Epidermal melanocyte (primary cell): ENCODE data around the gene MYO5B.

ENCODE experiments used
- DNase-seq: peaks from one replicate; pipeline ENCODE4 v3.0.0; 2011; ENCODE audit warnings: low spot score; ENCODE audit not compliant: insufficient read length

Gene MYO5B

DNA sequence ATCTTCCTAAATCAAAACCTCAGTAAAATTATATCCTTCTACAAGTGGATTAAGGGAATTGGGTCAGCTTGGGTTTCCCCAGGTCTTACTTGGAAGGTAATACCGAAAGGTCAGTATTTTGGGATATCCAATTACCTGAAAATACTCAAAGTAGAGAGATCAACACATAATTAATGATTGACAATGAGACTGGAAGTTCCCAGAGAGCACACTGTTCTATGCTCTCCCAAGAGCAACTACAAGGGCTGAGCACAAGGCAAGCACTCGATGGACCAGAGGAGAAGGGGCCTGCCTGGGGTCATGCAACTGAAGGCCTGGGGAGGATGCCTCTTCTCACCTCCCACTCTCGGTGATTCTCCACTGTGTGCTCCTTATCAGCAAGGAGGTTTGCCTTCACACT is 222.4 kb downstream of the MYO5B start:
- no peak for DNase-seq

DNA sequence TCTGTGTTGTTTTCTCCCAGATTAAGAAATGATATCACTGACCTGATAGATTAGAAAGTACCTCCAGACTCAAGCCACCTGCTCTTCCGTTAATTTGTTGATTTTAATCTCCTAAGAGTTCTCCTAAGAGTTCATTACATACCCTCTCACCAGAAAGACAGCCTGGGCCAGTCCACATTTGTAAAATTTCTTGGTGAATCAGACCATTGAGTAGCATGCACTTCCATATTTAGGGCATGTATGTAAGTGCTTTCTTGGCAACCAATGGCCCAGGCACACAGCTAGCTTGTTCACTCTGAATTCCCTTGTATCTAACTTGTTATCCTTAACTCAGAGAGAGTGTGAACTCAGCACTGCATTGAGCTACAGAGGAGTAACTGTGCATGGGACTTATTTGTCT is 223.5 kb downstream of the MYO5B start:
- no peak for DNase-seq

DNA sequence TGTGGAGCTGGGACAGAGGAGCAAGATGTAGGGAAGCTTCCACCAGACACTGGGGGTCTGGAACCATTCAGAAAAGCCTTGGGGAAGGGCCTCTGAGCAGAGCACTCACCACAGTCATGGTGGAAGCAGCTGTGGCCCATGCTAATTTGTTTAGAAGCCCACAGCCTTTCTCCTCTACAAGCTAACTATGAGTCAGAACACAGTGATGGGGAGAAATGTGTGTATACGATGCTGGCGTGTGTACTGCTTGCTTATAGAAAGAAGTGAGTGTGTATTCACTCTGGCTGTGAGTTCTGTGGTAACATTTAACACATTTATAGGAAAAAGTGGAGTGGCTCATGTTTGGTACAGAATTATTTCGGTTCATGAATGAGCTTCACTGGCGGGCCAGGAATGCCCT is 224.6 kb downstream of the MYO5B start:
- no peak for DNase-seq

DNA sequence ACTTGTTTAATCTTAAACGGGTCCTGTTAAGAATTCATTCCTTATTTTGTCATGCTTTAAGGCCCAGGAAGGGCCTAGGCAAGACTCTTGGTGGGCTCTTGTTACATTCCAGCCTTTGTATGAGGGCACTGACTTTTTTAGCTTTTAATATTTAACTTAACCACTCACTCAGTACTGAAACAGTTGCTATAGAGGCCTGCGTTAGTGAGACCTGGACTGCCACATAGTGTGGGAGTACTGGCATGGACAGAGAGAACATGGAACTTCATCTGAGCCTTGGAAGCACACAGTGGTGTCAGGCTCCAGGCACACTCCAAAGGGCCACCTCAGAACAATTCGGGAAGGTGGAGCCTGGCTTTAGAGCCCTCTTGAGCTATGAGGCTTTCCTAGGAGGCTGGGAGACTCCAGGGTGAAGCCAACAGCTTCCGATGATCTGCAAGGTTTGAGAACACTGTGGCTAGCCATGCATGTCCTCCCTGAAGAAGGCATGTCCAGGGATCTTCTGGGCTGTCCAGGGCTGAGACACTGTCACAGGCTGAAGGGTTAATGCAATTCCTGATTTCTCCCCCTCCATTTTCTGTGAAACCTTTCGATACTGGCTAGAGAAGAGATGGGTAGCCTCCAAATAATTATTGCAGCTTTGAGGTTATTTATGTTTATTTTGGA is 226.2 kb downstream of the MYO5B start:
- no peak for DNase-seq

DNA sequence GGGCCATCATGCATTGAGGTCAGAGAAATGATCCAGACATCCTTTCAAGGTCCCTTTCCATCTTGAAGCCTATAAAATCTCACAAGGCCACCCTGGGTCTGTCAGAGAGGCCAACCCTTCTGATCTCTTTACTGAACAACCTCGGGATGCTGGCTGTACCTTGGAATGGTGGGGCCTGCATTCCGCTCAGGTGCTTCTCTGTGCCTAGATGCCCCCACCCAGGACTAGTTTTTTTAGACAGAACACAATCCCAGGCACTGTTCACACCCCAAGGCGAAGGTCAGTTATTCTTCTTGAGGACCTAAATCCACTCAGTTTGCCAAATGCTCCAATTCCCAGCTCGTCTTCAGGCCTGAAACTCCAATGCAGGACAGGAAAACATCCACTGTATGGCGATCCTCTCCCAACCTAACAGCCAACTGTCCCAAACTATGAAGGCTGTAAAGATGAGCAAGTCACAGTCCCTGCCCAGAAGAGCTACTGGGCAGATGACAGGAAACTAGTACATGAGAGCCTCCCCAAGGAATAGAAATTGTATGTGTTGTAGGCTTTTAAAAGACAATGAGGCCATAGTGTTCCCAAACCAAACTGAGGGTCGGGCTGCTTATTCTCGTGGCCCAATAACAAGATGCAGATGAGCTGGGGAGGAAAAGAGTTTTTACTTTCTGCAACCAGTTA is 227.2 kb downstream of the MYO5B start:
- no peak for DNase-seq

DNA sequence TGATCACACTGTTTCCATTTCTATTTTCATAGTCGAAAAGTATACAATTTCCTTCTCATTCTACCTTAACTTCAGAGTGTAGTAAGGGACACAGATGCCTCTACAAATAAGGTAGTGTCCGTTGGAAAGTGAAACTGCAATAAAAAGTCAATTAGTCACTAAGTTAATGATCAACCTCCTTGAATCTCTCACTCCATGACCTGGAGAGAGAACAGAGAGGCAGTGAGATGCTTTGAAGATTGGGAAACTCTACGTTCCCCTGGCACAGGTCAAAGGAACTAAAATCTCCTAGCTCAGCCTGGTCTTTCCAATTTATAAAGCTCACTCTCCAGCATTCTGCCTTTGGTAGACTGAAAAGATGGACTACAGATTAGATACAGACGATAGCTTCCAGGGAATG is 227.8 kb downstream of the MYO5B start:
- DNase-seq, result no peak

DNA sequence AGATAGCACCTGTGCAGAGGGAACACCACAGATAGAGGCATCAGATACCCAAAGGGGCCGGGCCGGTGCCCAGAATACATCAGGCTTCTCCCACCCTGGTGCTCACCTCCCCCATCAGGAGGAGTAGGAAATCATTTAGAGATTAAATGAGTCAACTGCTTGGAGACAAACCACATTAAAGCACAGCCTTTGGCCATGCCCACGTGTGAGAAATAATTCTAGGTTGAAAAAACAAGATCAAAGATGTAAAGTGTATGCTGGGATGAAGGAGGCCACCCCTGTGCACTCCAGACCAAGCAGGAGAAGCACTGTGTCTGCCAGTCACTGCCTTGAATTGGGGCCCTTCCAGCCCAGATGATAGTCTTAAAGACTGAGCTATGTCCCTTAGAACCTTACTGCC is 228.9 kb downstream of the MYO5B start:
- DNase-seq, result no peak

DNA sequence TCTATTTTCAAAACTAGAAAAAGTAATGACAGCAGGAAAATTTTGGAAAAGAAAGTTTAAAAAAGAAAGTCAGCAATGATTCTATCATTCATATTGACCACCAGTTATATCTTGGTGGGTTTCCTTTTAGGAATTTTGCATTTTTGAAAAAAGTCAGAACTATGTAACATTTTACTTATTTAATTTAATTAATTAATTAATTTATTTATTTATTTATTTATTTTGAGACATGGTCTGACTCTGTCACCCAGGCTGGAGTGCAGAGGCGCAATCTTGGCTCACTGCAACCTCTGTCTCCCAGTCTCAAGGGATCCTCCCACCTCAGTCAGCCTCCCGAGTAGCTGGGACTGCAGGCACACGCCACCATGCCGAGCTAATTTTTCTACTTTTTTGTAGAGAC is 231.7 kb downstream of the MYO5B start:
- DNase-seq, result no peak

DNA sequence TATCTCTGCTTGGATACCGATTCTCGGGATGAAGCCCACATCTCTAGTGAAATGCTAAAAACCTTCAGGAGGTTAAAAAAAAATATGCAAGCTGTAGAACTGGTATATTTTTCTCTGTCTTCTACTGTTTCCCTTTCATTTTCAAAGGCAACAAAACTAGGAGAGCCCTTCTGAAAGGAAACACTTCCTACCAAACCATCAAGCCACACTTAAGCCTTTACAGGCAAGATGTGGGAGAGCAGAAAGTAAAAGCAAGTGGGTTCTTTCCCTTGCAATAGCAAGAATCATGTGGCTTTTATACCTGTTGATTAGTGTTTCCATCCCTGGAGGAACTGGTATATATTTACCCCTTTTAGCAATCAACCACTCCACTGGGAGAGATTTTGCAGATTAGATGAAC is 233.7 kb downstream of the MYO5B start:
- DNase-seq, result no peak

DNA sequence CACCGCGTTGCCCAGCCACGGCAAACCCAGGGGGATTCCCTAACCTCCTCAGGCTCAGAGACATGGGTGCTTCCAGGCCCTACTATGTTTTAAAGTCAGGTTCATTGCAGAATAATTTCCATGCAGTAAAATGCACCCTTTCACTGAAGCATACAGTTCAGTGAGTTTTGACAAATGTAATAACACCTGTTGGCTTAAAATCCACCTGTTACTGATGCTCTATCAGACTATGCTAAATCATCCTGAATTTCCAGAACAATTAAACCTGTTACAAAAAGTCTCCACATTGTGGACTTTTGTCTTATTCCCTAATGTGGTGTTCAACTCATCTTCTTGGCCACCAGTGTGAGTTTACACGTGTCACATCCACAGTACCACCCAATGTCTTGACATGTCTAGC is 234.6 kb downstream of the MYO5B start:
- DNase-seq, result no peak

DNA sequence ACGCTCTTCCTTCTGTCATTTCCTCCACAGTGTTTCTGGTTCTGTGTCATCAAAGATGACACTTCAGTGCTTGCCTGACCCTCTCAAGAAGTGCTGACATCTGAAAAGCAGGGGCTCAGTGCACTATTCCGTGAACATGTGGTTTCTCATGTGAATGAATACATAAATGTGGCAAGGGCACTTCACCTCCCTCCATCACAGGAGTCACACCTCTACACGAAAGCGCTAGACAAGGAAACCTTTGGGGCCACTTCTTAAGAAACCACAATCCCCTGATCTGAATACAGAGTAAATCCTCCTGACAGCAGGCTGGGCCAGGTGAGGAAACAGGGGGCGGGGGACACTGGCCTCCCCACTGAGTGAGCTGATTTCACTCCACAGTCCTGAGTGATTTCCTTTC is 235.8 kb downstream of the MYO5B start:
- DNase-seq, result no peak

DNA sequence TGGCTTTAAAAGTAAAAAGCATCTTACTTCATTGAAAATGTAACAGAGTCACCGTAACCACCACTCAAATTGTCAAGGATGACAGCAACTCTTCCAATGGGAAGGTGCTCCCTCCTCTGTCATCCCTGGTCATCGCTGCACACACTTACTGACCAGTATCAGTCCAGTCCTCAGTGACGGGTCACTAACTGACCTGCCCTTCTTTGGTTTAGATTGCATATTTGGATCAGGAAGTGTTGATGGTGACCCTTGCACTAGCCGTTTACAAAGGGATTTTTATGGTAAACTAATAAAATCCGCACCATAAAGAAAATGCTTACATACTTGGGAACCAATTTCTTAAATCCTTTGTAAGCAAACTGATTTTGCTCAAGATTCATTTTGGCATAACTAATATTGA is 239.7 kb downstream of the MYO5B start:
- no peak for DNase-seq

DNA sequence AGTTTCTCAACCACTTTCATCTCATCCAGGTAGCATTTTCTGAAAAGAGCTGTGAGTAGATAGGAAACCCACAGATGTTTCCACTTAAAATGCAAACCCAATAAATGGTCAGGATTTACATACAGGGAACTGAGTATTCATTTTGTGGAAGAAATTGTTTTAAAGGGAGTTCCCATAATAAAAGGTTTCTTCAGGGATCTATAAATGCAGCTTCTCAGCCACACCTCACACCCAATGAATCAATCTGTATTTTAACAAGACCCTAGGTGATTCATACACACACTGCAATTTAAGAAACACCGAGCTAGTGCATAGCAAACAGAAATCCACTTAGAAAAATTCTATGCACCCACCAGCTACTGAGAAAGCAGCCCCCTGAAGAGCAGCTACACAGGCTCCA is 241.6 kb downstream of the MYO5B start:
- no peak for DNase-seq

DNA sequence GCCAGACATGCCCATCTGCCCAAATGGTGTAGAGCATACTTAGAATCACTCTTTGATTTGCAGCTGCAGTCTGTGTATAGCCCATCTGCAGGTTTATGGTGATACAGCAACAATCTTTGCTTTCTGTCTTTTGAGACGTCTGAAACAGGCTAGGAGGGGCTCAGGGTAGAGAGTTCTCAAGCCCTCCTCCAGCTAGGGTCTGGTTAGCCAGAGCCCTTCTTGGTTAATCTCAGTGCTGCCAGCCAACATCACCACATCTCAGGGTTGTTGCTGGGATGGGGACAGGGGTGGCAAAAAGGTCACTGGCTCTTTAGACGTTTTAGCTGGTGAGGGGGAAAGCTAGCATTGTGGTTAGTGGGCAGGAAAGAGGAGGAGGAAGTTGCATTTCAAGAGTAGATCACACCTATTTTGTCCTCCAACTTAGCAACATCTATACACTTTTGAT is 245.0 kb downstream of the MYO5B start:
- no peak for DNase-seq

DNA sequence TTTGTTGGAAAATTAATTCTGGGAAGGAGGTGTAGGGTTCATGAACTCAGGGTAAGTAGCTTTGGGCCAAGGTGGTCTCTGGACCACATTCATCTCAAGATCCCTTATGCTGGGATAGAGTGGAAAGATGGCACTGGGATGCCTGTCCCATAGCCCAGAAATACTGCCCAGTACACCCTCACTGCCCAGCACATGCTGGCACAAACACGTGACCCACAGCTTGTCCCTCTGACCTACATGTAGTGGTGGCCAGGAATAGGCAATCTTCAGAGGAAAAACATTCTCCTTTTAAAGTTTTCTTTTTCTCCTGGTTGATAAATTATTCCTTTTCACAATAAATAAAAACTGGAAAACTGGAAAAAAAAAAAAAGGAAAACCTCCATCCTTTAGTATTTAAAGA is 246.0 kb downstream of the MYO5B start:
- DNase-seq, result no peak

DNA sequence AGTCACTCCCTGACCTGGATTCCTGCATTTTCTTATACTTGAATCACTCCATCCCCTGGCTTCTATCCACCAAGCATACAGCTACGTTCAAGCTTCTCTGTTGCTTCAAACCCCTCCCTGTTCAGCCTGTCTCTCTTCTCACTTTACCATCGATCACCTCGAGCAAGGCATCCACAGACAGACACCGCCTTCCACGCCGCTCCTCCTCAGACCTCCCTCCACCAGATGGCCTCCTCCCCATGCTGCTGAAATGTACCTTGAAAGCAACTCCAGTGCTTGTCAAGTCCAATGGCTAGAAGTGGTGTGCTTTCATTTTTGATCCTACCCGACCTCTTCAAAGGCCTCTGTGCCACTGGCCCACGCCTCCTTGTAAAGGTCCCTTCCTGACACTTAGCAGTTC is 250.3 kb downstream of the MYO5B start:
- DNase-seq, result no peak

DNA sequence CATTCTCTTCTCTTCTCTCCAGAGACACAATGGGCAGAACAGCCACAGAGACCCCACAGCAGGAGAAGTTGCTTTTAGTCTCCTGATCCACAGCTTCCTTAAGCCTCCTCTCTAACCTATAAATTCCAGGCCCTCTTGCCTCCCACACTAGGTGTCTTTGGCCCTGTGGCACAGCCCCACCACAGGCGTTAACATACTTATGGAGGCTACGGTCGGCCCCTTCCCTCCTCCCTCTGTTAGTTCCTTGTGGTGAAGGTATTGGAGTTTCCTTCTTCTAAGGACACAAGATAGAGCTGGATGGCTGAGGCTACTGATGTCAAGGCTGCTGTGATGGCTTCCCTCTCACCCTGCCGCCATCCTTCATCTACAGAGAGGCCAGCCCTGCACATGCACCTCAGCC is 258.1 kb downstream of the MYO5B start:
- DNase-seq, result no peak

DNA sequence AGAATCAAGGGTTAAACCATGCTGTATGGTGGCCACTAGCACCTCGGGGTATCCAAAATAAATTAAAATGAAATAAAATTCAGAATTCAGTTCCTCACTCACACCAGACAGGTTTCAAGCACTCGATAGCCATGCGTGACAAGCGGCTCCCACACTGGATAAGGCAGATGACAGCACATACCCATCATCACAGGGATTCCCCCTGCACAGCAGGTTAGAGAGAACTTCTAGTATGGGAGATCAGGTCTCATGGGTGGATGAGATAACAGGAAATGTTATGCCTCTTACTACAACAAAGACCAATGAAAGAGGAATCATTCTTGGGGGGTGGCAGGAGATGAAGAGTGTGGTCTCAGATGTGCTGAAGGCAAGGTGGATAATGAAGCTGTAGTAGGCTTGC is 259.7 kb downstream of the MYO5B start:
- no peak for DNase-seq

DNA sequence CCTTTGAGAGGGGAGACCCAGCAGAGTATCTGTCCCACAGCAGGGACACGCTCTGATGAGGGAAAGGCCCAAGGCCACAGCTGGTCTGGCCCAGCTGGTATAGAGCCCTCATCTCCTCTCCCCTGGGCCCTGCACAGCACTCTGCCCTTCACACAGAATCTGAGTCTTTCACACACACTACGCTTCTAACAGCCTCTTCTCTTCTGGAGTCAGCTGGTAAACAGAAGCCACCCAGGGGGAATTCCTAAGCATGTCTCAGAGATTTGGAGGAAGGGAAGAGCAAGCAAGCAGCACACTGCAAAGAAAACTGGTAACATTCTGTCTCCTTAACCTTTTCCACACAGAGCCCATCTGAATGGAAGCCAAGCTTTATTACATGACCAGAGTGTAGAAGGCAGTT is 260.5 kb downstream of the MYO5B start:
- no peak for DNase-seq

DNA sequence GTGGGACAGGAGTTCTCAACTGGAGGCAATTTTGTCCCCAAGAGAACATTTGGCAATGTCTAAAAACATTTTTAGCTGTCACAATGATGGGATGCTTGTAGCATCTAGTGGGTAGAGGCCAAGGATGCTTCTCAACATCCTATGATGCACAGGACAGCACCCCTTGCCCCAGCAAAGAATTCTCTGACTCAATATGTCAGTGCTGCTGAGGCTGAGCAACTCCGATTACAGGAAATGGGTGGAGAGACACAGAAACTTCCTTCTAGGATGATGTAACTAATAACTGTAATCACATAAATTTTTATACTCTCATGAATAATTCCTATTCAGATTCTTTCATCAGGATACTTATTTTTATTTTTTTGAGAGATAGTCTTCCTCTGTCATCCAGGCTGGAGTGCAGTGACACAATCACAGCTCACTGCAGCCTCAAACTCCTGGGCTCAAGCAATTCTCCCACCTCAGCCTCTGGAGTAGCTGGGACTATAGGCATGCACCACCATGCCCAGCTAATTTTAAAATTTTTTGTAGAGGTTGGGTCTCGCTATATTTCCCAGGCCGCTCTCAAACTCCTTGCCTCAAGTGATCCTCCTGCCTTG is 261.3 kb downstream of the MYO5B start:
- DNase-seq, result no peak

DNA sequence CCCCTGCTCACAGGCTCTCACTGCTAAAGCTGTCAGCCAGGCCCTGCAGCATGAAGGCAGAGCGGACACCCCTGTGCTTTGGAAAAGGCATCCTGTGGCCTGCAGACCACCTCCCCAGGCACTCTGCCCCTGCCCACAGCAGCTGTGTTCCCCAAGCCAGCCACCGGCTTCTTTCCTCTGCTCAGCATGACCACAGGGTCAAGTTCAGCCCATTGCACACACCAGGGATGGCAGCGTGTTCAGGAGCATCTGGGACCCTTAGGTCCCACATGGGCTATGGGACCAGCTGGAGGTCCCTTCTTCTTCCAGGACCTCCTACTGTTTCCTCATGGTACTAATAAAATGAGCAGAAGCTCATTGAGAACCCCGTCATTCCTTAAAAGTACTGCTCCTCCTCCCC is 263.2 kb downstream of the MYO5B start:
- DNase-seq, result no peak

DNA sequence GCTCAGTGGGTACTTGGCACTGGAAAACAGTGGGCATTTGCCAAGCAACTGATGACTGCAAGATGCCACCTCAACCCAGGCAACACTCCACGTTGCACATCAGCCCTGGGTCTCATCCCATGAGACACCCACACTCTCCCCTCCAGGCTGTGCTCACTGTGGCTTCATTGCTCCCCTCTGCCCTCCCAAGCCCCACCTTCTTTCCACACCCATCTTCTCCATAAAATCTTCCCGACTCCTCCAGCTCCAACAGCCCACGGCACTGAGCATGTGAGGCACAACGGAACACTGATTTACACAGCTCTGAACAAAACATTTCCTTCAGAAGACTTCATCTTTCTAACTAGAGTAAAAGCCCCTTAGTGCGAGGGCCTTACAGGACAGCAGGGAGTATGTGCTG is 263.8 kb downstream of the MYO5B start:
- no peak for DNase-seq

DNA sequence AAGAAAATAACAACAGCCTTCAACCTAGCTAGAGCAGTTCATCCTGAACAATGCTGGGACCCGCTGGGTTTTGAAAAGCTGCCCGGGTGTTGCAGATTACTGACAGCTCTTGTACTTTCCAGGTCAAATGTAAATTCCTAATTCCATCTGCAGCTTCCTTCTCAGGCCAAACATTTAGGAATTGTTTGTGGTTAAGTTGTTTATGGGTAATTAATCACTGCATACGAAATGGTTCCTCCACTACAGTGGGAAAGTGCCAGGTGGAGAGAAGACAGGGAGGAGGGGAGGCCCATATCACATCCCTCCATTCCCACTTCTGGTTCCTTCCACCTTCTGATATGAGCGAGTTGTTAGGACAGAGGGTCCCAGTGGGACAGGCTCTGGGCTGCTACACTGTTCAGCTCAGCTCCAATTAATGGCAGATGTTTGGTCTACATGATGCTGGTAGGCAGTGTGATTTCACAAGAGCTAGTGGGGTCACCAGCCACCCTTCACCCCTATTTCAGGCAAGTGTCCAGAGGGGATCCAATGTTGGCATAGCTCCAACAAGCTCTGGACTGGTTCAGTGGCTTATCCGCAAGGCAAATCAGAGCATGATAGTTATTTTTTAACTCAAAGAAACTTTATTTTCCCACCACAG is 268.7 kb downstream of the MYO5B start:
- no peak for DNase-seq
